Activated effector memory CD4-positive, alpha-beta T cell treated with Interleukin-2 at 50 U/mL for 16 hours (primary cell): ENCODE measurements around the gene BRI3BP.
"Not testable (repeated sequence)": the region's sequence is repeated elsewhere in the genome, so short reads cannot be mapped to it uniquely, and the experiment has no call there.

Experiments used
- DNase-seq: peaks from one replicate; pipeline ENCODE4 v3.0.0-alpha.2; 2020

The BRI3BP gene

GRCh38 chr12:125024949-125025563 is 31.6 kb downstream of the BRI3BP start:
- no peak for DNase-seq

GRCh38 chr12:125025606-125026235 is 32.3 kb downstream of the BRI3BP start:
- no peak for DNase-seq

GRCh38 chr12:125028106-125028505 is 34.7 kb downstream of the BRI3BP start:
- DNase-seq = no peak

- DNase-seq = no peak
Observed at GRCh38 chr12:125029761-125030358, 36.4 kb downstream of the BRI3BP start.

DNA sequence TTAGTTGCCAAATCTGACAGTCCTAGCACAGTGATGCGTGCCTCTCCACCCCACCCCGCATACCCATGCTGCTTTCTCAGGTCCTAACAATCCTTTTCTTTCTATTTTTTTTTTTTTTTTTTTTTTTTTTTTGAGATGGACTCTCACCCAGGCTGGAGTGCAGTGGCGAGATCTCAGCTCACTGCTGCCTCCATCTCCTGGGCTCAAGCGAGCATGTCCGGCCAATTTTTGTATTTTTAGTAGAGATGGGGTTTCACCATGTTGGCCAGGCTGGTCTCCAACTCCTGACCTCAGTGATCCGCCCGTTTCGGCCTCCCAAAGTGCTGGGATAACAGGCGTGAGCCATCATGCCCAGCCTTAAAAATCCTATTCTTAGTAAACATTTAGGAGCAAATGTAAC is 38.0 kb downstream of the BRI3BP start:
- DNase-seq = not testable (repeated sequence)

GRCh38 chr12:125032466-125033152 is 39.2 kb downstream of the BRI3BP start:
- no peak for DNase-seq

- DNase-seq = no peak
Observed at GRCh38 chr12:125033288-125033687, 39.8 kb downstream of the BRI3BP start.

GRCh38 chr12:125038976-125039625 is 45.7 kb downstream of the BRI3BP start:
- DNase-seq = no peak

DNA sequence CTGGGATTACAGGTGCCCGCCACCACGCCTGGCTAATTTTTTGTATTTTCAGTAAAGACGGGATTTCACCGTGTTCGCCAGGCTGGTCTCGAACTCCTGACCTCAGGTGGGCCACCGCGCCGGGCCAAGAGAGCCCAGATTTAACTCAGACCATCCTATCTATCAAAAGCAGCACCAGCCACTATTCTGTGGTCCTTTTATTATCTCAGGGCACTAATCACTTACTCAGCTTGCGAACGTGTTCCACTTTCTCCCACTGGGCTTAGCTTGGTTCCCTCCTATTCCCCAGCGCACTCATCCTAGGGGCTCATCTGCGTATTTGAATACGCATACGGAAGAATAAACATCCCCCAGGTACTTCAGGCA is 55.6 kb downstream of the BRI3BP start:
- DNase-seq = no peak

GRCh38 chr12:125050446-125050845 is 57.0 kb downstream of the BRI3BP start:
- no peak for DNase-seq

GRCh38 chr12:125050868-125051267 is 57.4 kb downstream of the BRI3BP start:
- no peak for DNase-seq

DNA sequence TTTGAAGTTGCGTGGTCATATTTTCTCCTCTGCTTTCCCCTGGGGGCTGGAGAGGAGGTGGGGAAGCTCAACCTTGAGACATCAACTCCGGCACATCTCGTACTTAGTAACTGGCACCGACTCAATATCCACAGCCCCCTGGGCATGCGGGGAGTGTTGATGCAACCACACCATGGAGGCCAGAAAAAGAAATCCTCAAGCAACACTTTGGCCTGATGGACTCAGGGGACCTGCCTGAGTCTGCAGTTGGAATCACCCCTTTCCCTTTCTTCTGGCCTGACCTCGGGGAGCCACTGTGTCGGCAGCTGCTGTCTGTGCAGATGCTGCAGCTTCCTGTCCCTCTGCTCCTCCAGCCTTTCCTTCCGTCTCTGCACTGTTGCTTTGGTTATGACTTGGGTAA is 60.4 kb downstream of the BRI3BP start:
- DNase-seq = no peak

GRCh38 chr12:125055591-125055990 is 62.1 kb downstream of the BRI3BP start:
- DNase-seq = no peak

DNA sequence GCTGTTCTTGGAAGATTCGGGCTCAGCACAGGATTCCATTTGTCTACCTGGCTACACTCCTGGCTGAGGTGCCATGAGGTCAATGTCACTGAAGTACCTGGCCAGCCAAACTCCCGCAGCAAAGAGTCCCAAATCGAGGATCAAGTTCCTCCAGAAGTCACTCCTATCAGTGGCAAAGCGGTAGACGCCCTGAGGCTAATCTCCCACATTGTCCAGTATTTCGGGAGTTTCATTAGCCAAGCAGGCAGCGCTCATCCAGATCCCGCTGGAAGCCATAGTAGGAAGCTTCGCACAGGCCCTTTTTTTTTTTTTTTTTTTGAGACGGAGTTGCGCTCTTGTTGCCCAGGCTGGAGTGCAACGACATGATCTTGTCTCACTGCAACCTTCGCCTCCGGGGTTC is 62.9 kb downstream of the BRI3BP start:
- DNase-seq = no peak

DNA sequence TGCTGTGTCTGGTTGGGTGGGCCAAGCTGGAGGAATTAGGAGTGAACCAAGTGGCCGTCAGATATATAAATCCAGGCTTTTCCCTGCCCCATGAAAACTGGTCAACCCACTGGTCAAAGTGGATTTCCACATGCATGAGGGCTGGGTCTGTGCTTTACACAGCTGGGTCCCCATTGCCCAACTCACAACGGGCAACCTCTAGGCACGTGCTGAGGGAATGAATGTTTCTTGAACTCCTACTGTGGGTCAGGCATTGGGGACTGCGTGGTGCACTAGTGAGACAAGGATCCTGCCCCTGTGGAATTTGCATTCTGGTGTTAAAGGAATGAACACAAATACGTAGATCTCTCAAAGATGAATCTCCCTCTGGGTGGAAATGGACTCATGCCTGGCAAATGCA is 64.3 kb downstream of the BRI3BP start:
- no peak for DNase-seq

GRCh38 chr12:125061229-125061628 is 67.8 kb downstream of the BRI3BP start:
- DNase-seq = no peak

GRCh38 chr12:125063522-125063921 is 70.1 kb downstream of the BRI3BP start:
- DNase-seq = not testable (repeated sequence)

- no peak for DNase-seq
Observed at GRCh38 chr12:125064492-125064891, 71.0 kb downstream of the BRI3BP start.

GRCh38 chr12:125065021-125065918 is 71.8 kb downstream of the BRI3BP start, which contains the start of gene AACS:
TSS of gene AACS (plus strand) at chr12:125065435. CDS start at chr12:125065585, 150 bp downstream.
- peak; percentile 67 for DNase-seq

DNA sequence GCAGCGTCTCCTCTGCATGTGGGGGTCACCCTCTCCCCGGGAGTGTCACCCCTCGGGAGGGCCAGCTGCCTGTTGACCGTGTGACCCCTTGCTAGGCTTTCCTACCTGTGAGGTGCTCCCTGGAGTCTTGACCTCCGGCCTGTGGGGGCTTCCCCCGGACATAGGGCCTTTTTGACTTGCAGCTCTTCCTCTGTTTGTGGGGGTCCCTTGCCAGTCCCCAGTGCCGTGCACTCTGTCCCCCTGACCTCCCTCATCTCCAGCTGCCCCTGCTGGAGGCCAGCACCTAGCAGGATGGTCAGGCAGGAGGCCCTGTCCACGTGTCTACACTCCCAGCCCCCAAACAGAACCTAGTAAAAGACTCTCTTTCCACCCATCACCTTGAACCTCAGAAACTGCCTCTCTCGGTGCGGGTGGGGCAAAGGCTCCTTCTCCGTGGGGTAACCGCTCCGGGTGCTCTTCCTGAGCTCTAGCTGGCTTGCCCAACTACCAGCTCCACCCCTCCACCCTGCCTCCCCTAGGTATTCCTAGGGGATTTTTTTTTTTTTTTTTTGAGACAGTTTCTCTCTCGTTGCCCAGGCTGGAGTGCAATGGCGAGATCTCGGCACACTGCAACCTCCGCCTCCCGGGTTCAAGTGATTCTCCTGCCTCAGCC is 72.6 kb downstream of the BRI3BP start:
- DNase-seq = no peak

GRCh38 chr12:125068391-125068790 is 74.9 kb downstream of the BRI3BP start:
- DNase-seq = no peak

GRCh38 chr12:125069616-125070015 is 76.2 kb downstream of the BRI3BP start:
- no peak for DNase-seq
